HEK293T (cell line): ENCODE results near the gene FNDC8.

ENCODE experiments used
- FOXA1 ChIP-seq: fragments of 450-650 bp; IDR thresholded peaks from 2 replicates; pipeline ENCODE4 v1.6.1; 2016; ENCODE audit warnings: mild to moderate bottlenecking
- NFRKB ChIP-seq: fragments of 450-650 bp; IDR thresholded peaks from 2 replicates; pipeline ENCODE4 v1.6.1; 2016; ENCODE audit warnings: mild to moderate bottlenecking, moderate library complexity
- SP1 ChIP-seq: fragments of 450-650 bp; IDR thresholded peaks from 2 replicates; pipeline ENCODE4 v1.6.1; 2017

GRCh38 chr17:35074711-35075707, 46.4 kb upstream of the FNDC8 start:
- TF ChIP-seq SP1 (no peak), NFRKB (no peak), FOXA1 (no peak)
